ENCODE results near the gene EHBP1L1.
A peak's percentile ranks its signal among the peaks of the same experiment; 100 is the strongest.
"Not testable (repeated sequence)": the region's sequence is repeated elsewhere in the genome, so short reads cannot be mapped to it uniquely, and the experiment has no call there.

Gene EHBP1L1

DNA sequence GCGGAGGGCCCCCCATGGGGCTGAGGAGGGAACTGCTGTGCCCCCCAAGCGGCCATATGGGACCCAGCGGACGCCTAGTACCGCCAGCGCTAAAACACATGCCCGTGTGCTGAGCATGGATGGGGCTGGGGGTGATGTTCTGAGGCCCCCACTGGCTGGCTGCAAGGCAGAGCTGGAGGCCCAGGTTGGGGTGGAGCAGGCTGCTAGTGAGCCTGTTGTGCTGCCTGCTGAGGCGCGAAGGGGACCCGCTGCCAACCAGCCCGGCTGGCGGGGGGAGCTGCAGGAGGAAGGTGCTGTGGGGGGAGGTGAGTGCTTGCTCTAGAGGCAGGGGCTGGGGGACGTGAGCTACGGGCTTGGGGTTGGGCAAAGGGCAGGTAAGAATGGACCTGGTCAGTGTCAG is 42.9 kb downstream of the EHBP1L1 start:
- ATAC-seq, result no peak

DNA sequence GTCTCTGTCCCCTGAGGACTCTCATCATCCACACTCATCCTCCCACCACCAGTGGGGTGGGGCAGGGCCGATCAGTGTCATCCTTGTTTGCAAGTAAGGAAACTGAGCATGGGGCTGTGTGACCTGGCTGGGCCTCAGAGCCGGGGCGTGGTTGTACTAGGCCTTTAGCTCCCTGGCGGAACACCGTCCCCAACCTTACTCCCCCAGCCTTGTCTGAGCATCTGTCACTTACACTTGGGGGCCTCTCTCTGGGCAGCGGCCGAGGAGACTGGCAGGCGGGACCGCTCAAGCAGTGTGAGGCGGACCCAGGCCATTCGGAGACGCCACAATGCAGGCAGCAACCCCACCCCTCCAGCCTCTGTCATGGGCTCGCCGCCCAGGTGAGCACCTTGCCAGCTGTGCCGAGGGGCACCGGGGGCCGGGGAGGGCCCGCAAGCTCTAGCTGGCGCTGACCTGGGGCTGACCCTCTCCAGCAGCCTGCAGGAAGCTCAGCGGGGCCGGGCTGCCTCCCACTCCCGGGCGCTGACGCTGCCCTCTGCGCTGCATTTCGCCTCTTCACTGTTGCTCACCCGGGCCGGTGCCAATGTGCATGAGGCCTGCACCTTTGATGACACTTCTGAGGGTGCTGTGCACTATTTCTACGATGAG is 43.6 kb downstream of the EHBP1L1 start:
- no peak for ATAC-seq

DNA sequence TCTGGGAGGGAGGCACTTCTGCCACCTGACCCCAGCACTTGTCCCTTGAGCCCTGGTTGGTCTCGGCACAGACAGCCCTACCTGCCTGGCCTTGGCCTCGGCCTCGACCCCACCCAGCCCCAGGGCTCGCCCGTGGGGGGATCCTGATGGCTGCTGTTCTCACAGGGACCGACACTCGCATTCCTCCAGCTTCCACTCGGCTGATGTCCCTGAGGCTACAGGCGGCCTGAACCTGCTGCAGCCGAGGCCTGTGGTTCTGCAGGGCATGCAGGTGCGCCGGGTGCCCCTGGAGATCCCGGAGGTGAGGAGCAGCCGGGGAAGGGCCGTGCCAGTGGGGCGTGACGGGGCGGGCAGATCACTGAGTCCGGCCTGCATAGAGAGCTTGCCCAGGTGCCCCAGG is 44.8 kb downstream of the EHBP1L1 start:
- no peak for ATAC-seq

DNA sequence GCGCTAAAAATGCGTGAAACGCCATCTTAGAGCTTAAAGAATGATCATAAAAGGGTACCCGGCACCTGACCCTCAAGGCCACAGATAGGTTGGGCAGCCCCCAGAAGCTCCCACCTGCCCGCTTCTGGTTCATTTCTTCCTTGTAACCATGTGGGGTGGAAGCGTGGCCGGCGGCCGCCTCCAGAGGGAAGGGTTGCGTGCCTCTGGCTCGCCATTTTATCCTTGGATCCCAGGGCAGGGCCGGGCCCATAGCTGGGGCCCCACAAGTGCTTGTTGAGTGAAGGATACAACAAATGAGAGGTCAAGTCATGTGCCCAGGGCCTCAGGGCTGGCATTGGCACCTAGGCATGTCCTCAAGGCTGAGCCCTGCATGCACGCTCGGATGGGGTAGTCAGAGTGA is 45.6 kb downstream of the EHBP1L1 start:
- ATAC-seq, result no peak

DNA sequence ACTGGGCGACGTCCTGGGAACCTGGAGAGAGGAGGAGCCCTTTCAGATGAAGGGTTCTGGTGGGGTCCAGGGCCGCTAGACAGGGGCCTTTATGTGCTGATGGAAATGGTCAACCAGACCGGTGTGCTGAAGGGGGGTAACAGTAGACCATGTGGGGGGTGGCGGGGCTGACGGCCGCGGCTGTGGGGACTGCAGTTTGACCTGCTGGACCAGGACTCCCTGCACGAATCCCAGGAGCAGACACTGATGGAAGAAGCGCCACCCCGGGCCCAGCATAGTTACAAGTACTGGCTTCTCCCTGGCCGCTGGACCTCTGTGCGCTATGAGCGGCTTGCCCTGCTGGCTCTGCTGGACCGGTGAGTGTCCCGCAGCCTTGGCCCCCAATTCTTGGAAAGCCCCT is 46.2 kb downstream of the EHBP1L1 start:
- no peak for ATAC-seq

DNA sequence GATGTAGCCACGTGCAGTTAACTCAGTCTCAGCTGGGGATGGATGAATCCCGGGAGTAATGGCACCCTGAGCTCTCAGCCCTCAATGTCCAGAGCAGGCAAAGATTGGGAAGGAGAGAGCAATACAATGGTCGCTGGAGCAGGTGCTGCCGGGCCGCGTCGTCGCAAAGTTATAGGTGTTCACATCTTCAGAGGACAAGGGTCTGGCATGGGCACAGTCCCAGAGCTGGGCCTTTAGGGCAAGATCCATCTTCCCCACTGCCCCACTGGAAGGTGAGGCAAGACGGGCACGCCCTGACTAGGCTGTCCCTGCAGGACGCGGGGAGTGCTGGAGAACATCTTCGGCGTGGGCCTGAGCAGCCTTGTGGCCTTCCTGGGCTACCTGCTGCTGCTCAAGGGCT is 47.3 kb downstream of the EHBP1L1 start:
- no peak for ATAC-seq

DNA sequence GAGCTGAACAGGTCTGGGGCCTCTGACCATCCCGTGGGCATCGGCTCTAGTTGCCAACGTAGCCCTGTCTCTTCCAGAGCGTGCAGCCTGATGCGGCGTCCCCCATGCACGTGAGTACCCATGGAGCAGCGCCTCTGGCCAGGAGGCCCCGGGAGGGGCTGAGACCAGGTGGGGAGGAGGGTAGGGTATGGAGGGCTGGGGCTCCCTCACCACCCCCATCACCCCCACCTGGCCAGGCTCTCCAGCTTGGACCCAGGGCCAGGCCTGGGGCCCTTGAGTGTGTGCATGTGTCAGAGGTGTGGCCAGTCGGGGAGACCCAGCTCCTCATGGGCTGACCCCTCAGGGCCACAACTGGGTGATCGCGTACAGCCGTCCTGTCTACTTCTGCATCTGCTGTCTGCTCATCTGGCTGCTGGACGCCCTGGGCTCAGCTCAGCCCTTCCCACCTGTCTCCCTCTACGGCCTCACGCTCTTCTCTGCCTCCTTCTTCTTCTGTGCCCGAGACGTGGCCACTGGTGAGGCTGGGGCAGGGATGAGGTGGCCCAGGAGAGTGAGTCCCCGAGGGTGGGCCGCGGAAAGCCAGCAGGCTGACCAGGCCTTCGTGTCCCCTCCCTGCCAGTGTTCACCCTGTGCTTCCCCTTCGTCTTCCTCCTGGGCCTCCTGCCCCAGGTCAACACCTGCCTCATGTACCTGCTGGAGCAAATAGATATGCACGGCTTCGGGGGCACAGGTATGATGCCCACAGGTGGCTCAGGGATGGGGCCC is 48.2 kb downstream of the EHBP1L1 start:
- ATAC-seq, result no peak

DNA sequence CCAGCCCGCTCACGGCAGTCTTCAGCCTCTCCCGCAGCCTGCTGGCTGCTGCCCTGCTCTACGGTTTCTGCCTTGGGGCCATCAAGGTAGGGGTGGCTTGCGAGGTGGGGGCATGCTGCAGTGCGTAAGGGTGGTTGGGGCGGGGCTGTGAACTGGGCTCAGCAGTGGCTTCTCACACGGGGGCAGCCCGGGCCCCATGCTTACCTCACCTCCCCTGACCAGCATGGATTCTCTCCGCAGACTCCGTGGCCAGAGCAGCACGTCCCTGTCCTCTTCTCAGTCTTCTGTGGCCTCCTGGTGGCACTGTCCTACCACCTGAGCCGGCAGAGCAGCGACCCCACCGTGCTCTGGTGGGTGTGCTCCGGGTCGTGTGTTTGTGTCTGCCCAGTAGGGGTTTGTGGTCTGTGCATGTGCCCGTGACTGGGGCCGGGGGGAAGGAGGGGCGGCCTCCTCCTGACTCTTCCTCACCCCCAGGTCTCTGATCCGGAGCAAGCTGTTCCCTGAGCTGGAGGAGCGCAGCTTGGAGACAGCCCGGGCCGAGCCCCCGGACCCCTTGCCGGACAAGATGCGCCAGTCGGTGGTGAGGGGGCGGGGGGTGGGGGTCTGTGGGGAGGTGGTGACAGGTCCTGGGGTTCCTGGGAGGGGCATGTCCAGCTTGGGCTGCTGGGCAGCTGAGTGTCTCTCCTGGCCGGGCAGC is 49.2 kb downstream of the EHBP1L1 start:
- no peak for ATAC-seq

DNA sequence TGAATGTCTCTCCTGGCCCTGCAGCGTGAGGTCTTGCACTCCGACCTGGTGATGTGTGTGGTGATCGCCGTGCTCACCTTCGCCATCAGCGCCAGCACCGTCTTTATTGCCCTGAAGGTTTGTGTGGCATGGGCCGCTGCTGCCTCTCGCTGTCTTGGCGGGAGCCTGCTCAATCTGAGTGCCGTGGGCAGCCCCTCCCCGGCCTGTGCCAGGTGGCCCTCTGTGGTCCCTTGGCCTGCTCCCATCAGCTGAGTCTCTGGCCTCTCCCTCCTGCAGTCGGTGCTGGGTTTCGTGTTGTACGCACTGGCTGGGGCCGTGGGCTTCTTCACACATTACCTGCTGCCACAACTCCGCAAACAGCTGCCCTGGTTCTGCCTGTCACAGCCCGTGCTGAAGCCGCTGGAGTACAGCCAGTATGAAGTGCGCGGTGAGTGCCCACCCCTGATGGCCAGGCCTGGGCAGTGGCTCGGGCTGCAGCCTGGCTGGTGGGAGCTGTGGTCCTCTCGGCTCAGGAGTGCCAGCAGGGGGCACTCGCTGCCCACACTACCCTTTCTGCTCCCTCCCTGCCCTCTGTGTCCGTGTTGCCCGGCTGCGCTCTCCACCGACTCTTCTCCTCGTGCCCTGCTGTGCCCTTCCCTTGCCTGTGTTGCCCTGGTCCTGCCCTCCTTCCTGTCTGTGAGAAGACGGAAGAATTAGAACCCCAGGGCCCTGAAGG is 49.9 kb downstream of the EHBP1L1 start:
- ATAC-seq, result peak; percentile 74 to 81

DNA sequence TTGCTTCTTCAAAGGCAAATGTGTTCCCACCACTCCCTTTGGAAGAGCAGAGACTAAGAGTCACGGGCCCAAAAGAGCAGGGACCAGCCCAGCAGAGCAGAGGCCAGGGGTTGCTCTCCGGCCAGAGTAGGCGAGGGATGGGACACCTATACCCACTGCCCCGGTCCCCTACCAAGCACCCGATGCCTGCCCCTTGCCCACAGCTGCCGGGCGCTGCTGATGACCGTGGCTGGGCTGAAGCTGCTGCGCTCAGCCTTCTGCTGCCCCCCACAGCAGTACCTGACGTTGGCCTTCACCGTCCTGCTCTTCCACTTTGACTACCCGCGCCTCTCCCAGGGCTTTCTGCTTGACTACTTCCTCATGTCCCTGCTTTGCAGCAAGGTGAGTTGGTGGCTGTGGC is 51.3 kb downstream of the EHBP1L1 start:
- ATAC-seq, result no peak

DNA sequence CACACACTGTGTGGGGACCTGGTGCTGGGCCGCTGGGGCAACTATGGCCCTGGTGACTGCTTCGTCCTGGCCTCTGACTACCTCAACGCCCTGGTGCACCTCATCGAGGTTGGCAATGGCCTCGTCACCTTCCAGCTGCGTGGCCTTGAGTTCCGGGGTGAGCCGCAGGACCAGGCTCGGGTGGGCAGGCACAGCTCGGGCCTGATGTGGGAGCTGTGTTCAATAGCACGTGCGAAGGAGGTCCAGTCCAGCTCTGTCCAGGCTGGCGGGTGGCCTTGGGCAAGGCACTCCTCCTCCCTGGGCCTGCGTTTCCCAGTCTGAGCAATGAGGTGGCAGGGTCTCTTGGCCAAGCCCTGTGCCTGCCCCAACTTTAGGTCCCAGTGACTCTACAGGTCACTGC is 53.7 kb downstream of the EHBP1L1 start:
- no peak for ATAC-seq

DNA sequence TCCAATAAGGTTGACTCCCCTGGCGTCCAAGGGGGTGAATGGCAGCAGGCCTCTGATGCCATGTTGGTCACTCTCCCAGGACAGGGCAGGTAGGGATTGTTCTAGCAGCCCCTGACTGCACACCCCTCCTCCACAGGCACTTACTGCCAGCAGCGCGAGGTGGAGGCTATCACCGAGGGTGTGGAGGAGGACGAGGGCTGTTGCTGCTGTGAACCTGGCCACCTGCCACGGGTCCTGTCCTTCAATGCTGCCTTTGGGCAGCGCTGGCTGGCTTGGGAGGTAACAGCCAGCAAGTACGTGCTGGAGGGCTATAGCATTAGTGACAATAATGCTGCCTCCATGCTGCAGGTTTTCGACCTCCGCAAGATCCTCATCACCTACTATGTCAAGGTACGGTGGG is 54.4 kb downstream of the EHBP1L1 start:
- ATAC-seq, result no peak

DNA sequence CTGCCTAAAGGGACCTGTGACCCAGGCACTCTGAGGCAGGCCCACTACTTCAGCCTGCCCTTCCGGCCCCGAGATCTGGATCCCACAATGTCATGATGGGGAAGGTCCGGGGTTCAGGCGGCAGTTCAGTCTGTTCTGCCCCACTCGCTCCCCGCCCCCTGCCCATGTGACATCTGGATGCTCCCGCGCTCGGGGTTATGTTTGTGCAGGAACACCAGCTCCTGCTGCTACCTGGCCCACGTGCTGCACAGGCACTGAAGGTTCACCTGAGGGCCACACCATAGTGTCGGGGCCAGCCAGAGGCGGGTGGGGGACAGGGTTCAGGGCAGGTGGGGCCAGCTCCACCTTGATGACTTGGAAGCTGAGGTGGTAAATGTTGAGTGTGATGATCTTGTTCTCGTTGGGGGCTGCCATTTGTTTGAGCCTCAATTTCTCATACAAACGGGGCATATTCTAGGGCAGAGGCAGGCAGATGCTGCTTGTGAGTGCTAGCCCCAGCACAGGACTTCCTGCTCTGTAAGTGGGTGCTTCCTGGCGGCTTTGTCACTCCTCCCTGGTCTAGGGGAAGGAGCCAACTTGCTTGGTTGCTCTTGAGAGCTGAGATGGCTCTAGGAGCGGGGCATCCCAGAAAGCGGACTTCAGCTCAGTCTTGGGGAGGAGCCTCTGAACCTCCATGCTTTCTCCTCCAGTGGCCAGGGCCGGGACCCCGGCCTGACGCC is 57.7 kb downstream of the EHBP1L1 start:
- no peak for ATAC-seq

DNA sequence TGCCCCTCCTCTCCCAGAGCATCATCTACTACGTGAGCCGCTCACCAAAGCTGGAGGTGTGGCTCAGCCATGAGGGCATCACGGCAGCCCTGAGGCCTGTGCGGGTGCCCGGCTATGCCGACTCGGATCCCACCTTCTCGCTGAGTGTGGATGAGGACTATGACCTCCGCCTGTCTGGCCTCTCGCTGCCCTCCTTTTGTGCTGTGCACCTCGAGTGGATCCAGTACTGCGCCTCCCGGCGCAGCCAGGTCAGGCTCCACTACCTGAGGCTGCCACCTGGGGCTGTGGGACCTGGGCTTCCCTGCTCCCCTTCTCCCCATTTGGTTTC is 58.2 kb downstream of the EHBP1L1 start:
- ATAC-seq, result no peak

DNA sequence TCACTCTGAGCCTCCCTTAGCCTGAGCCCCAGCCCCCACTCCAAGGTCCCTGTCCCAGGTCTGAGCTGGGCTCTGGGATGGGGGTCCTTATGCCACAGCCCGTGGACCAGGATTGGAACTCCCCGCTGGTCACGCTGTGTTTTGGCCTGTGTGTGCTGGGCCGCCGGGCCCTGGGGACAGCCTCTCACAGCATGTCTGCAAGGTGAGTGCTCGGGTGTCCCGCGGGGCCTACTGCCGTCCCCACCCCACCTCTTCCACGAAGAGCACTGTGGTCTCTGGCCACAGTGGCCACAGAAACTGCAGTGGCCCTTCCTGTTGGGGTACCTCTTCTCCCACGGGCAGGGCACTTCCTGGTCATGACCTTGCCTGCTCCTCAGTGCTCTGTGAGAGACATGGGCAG is 58.6 kb downstream of the EHBP1L1 start:
- ATAC-seq, result no peak

DNA sequence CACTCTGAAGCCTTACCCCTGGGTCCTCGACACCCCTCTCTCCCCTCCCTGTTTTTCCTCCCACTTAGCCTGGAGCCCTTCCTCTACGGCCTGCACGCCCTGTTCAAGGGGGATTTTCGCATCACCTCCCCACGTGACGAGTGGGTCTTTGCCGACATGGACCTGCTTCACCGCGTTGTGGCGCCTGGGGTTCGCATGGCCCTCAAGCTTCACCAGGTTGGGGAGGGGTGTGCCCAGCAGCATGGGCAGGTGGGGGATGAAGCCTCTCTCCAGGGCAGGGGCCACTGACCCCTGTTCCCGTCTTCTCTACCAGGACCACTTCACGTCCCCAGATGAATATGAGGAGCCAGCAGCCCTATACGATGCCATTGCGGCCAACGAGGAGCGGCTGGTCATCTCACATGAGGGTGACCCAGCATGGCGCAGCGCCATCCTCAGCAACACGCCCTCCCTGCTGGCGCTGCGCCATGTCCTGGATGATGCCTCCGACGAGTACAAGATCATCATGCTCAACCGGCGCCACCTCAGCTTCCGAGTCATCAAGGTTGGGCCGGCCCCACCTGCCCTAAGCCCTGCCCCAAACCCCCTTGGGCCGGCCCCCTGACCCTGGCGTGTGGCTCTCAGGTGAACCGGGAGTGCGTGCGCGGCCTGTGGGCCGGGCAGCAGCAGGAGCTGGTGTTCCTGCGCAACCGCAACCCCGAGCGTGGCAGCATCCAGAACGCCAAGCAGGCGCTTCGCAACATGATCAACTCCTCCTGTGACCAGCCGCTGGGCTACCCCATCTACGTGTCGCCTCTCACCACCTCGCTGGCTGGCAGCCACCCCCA is 59.3 kb downstream of the EHBP1L1 start:
- no peak for ATAC-seq

DNA sequence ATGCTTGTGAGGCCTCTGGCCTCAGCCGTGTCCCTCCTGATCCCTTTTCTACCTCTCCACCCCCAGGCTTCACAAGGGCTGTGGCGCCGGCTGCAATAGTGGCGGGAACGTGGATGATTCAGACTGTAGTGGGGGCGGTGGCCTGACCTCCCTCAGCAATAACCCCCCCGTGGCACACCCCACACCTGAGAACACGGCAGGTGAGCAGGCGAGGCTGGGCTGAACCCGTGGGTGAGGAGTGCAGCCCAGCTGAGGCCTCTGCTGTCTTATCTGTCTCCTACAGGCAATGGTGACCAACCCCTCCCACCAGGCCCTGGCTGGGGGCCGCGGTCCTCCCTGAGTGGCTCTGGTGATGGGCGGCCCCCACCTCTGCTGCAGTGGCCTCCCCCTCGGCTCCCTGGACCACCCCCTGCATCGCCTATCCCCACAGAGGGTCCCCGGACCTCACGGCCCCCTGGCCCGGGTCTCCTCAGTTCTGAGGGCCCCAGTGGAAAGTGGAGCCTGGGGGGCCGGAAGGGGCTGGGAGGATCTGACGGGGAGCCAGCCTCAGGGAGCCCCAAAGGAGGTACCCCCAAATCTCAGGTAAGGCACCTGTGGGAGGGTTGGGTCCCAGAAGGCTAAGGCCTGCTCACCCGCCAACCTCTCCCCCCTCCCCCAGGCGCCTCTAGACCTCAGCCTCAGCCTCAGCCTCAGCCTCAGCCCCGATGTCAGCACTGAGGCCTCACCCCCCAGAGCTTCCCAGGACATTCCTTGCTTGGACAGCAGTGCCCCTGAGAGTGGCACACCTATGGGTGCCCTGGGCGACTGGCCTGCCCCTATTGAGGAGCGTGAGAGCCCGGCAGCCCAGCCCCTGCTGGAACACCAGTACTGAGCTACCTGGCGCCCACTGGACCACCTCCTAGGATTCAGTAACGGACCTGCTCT is 60.5 kb downstream of the EHBP1L1 start:
- no peak for ATAC-seq

DNA sequence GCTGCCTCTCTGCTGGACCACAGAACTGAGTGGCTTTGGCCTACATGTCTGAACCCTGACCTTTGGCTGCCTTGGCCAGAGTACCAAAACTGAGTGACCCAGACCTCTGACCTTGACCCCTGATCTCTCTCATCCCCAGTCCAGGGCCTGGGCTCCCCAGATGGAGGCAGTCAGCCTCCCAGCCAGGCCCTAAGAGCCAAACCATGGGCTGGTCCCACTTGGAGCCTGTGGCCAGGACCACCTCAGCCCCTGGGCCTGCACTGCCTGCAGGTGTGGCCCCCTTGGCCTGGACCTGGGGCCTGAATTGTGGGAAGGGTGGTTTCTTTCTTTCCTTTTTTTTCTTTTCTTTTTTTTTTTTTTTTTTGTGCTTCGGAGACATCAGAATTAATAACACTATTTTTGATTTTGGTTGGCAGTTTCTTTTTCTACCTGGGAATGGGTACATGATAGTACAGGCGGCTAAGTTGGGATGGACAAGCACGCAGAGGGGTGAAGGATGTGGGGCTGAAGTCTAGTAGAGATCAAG is 61.2 kb downstream of the EHBP1L1 start:
- ATAC-seq, result no peak

DNA sequence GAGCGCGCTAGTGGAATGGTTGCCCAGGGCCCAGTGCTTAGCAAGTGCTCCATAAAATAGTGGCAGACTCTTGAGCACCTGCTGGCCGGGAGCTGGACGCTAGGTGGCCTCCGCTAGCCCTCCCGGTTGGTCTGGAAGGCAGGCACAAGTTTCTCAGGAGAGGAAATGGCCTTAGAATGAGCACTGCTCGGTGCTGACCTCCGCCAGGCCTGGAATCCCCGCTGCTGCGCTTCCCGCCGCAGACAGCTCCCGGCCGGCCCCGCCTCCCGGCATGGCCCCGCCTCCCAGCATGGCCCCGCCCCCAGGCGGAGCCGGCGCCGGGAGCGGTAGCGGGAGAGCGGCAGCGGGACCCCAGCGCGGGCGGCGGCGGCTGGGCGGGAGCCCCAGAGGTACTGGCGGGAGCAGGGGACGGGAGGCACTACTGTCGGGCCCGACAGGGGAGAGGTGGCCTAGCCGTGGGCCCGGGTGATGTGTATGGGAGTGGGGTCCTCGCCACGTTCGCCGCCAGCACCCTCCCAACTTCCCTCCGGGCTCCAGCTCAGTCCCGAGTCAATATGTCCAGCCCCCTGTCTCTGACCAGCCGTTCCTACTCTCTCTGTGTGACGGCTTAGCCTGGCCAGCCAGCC is 62.1 kb downstream of the EHBP1L1 start, which contains the start of gene SIPA1:
Gene SIPA1 (plus strand): TSS at position 308 of the 626 bp plus-strand sequence. CDS start 2,821 bp downstream, outside the sequence.
- ATAC-seq, result peak; percentile 69 to 75

DNA sequence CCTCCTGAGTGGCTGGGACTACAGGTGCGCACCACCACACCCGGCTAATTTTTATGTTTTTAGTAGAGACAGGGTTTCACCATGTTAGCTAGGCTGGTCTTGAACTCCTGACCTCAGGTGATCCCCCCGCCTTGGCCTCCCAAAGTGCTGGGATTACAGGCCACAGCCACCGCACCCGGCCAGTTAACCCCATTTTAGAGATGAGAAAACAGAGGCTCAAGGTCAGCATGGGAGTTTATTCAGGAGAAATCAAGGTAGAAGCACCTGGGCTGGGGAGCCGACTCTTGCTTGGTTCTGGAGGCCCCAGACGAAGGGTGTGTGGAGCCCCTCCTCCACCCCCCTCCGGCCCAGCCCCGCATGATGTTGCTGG is 63.4 kb downstream of the EHBP1L1 start:
- not testable (repeated sequence) for ATAC-seq
